ENCODE measurements around the gene ELMO1.

Gene ELMO1

DNA sequence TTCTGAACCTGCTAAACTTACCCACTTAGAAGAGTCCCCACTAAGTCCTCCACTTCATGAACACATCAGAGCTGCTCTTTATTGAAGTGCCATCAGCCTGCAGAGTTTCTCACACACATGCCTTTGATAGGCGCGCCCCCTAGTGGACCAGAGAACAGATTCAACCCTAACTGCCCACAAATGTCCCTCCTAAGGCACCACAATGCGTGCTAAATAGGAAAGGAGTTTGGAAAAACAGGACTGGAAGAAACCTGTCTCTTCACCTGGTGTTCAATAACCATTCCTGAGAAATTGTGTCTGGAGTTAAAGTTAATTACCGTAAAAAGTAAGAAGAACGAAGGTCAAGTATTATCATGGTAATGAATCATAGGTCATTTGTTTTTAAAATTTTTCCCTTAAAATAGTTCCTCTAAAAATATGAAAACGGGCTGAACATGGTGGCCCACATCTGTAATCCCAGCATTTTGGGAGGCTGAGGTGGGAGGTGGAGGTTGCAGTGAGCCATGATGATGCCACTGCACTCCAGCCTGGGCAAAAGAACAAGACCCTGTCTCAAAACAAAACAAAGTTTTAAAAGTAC is 249.7 kb downstream of the ELMO1 start:
- in situ Hi-C loops (cut with MboI; ENCODE audit: low sequenced_read_pairs) = no loop called here

GRCh38 chr7:37198041-37198905 is 250.4 kb downstream of the ELMO1 start:
- in situ Hi-C loops (cut with MboI; ENCODE audit: low sequenced_read_pairs) = no loop called here

- in situ Hi-C loops (cut with MboI; ENCODE audit: low sequenced_read_pairs) = no loop called here
Observed at GRCh38 chr7:37197108-37197507, 251.6 kb downstream of the ELMO1 start.

- in situ Hi-C loops (cut with MboI; ENCODE audit: low sequenced_read_pairs) = no loop called here
Observed at GRCh38 chr7:37196676-37197075, 252.0 kb downstream of the ELMO1 start.

- in situ Hi-C loops (cut with MboI; ENCODE audit: low sequenced_read_pairs) = no loop called here
Observed at GRCh38 chr7:37195388-37195787, 253.3 kb downstream of the ELMO1 start.

- in situ Hi-C loops (cut with MboI; ENCODE audit: low sequenced_read_pairs) = no loop called here
Observed at GRCh38 chr7:37194943-37195342, 253.7 kb downstream of the ELMO1 start.

- in situ Hi-C loops (cut with MboI; ENCODE audit: low sequenced_read_pairs) = no loop called here
Observed at GRCh38 chr7:37193775-37194135, 254.9 kb downstream of the ELMO1 start.

DNA sequence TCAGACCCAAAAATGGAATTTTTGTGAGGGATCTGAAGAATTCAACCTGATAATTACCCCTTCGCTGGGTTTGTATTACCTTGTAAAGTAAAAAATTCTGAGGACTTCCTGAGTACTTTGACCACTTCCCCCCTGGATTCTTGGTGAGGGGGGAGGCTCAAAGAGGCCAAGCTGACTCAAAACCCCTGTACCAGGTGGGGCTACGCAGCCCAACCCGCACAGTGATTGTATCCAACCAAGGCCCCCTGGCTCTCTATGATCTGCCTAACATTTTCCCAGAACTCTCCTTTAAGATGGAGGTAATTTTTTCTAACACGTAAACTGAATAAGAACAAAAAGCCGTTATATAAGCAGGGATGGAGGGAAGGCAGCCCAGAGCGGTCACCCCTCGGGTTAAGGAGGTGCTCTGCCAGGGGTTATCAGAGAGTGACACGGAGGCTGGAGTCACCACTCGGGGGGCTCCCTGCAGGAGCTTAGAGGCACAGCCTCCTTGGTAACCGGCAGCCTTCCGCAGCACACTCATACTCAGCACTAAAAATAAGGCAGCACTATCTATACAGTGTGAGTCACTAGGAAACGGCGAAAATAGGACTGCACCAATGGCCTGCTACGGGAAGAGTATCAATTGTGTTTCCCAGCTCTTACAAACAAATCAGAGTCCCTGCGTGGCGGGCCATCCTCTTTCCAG is 255.4 kb downstream of the ELMO1 start:
- in situ Hi-C loops (cut with MboI; ENCODE audit: low sequenced_read_pairs) = no loop called here

- in situ Hi-C loops (cut with MboI; ENCODE audit: low sequenced_read_pairs) = no loop called here
Observed at GRCh38 chr7:37191797-37192196, 256.9 kb downstream of the ELMO1 start.

DNA sequence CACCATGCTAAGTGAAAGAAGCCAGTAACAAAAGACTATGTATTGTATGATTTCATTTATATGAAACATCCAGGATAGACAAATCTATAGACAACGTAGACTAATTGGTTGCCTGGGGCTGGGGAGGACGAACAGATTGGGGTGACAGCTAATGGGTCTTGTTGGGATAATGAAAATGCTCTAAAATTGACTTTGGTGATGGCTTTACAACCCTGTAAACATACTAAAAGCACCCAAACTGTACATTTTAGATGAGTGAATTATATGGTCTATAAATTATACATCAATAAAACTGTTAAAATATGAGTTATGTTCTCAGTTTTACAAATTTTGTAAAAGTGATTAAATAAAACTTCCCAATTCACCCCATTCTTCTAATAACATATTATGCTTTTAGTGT is 261.5 kb downstream of the ELMO1 start:
- in situ Hi-C loops (cut with MboI; ENCODE audit: low sequenced_read_pairs) = no loop called here

DNA sequence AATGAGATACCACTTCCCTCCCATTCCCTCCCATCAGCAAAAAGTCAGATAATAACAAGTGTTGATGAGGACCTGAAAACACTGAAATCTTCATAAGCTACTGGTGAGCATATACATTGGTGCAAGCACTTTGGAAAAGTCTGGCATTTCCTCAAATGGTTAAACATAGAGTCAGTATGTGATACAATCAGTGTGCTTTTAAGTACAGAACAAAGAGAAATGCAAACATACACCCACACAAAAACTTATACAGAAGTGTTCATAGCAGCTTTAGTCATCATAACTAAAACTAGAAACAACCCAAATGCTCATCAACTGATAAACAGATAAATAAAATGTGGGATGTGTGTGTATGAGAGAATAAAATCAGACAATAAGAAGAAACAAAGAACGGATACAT is 261.9 kb downstream of the ELMO1 start:
- in situ Hi-C loops (cut with MboI; ENCODE audit: low sequenced_read_pairs) = no loop called here

GRCh38 chr7:37181550-37181932 is 267.1 kb downstream of the ELMO1 start:
- in situ Hi-C loops (cut with MboI; ENCODE audit: low sequenced_read_pairs) = no loop called here

DNA sequence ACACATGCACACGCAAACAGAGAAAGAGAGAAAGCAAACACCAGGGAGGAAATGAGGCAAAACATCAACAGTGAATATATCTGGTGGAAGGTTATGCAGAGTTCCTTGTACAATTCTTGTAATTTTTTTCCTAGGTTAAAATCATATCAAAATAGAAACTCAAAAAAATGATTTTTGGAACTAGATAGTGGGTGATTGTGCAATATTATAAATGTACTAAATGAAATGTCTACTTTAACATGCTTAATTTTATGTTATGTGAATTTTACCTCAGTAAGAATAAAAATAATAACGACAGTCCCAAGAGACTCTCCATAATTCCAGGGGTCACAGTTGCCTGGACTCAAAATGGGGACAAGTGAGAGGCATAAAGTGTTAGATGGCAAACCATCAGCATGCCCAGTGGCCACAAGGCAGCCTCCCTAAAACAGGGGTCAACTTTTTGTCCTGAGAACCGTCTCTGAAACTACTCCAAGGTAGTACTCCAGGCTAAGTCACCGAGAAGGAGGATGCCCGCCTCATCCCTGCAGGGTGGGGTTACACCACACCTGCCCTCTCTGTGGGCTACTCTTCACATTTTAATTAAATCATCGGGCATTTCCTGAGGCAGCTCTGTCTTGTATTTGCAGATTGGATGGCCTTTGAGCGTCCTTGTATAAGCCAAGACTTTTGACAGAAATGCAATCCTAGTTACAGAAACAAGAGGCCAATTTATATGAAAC is 267.7 kb downstream of the ELMO1 start:
- in situ Hi-C loops (cut with MboI; ENCODE audit: low sequenced_read_pairs) = no loop called here

DNA sequence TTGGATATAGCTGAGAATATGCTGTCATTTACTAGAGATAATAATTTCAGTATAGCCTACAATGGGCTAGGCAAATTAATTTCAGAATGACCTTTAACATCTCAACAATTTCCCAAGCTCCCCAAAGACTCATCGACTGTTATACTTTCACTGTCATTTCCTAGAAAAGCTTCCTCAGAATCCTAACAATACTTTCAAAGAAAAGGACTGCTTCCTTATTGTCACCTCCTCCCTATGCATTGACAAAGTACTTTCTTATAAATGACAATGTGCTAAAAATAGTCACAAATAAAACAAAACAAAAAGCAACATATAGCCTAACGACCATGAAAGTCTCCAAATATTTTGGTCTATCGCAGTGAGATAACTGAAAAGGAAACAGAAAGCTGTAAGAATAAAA is 272.6 kb downstream of the ELMO1 start:
- in situ Hi-C loops (cut with MboI; ENCODE audit: low sequenced_read_pairs) = no loop called here

- in situ Hi-C loops (cut with MboI; ENCODE audit: low sequenced_read_pairs) = no loop called here
Observed at GRCh38 chr7:37174460-37174859, 274.2 kb downstream of the ELMO1 start.

DNA sequence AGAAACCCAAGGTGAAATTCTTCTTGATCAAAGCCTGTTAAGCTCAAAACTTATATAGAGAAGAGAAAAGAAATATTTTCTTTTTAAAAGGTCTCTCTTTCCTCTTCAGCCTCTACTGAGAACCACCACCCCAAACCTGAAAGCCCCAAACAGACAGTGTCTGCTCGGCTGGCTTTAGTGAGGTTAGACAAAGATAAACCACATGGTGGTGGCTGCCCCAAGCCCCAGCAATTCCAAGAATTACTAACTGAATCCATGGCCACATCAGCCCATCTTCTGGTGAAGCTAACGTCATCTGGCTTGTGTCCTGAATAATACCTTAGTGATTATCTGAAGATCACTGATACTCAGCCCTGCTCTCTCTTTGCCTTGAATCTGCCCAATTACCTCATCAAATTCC is 275.0 kb downstream of the ELMO1 start:
- in situ Hi-C loops (cut with MboI; ENCODE audit: low sequenced_read_pairs) = no loop called here

GRCh38 chr7:37162106-37162505 is 286.6 kb downstream of the ELMO1 start:
- in situ Hi-C loops (cut with MboI; ENCODE audit: low sequenced_read_pairs) = no loop called here

DNA sequence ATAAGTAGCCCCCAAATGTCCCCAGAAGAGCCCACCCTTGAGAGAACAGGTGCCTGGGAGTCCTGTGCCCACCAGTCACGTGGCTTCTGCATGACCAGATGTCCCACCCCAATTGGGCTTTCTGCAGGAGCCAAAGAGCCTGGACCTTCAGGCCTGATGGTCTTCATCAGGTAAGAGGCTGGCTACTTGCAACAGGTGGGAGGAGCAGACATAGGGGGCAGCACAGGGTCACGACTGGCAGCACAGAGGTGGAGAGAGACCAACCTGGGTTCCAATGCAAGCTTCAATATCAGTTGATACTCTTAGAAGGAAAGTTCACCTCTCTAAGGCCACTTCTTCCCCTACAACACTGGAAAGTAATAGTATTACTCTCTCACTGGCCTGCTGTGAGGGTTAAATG is 288.0 kb downstream of the ELMO1 start:
- in situ Hi-C loops (cut with MboI; ENCODE audit: low sequenced_read_pairs) = no loop called here

DNA sequence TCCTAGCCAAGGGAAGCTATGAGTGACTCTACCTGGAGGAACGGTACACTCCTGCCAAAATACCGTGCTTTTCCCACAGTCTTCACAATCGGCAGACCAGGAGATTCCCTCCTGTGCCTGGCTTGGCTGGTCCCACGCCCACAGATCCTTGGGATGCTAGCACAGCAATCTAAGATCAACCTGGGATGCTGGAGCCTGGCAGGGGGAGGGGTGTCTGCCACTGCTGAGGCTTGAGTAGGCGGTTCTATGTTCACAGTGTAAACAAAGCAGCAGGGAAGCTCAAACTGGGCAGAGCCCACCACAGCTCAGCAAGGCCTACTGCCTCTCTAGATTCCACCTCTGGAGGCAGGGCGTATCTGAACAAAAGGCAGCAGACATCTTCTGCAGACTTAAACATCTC is 295.3 kb downstream of the ELMO1 start:
- in situ Hi-C loops (cut with MboI; ENCODE audit: low sequenced_read_pairs) = no loop called here

GRCh38 chr7:37151741-37152413 is 296.8 kb downstream of the ELMO1 start:
- in situ Hi-C loops (cut with MboI; ENCODE audit: low sequenced_read_pairs) = no loop called here

- in situ Hi-C loops (cut with MboI; ENCODE audit: low sequenced_read_pairs) = no loop called here
Observed at GRCh38 chr7:37150856-37151255, 297.8 kb downstream of the ELMO1 start.

Data from hTERT RPE-1 (cell line).